PFSK-1 (cell line): ENCODE measurements around the gene RPTOR.

Experiments used
- FOXP2 ChIP-seq: optimal IDR thresholded peaks from 2 replicates; pipeline ENCODE3; 2011; ENCODE audit warnings: borderline replicate concordance, control low read depth, inconsistent platforms; ENCODE audit not compliant: insufficient read depth; ENCODE audit errors: extremely low read length, extremely low read depth
- POLR2AphosphoS5 ChIP-seq: IDR thresholded peaks from 2 replicates; pipeline ENCODE4 v1.6.1; 2012; ENCODE audit warnings: low read depth, mild to moderate bottlenecking, control low read depth, low read length, moderate library complexity
- REST ChIP-seq, 2 experiments: IDR thresholded peaks; 2 replicates each; pipeline versions ENCODE4 v1.6.1 to v1.8.0; 2011 to 2012; ENCODE audit warnings: low read depth in 2 of 2, low read length in 2 of 2, control low read depth in 1 of 2, inconsistent platforms in 1 of 2, mild to moderate bottlenecking in 1 of 2, moderate library complexity in 1 of 2; ENCODE audit not compliant: insufficient read depth in 1 of 2
- SIN3A ChIP-seq: IDR thresholded peaks from 2 replicates; pipeline ENCODE4 v1.6.1; 2012; ENCODE audit warnings: mild to moderate bottlenecking, low read length, moderate library complexity, borderline replicate concordance; ENCODE audit not compliant: insufficient read depth
- TAF1 ChIP-seq: IDR thresholded peaks from 2 replicates; pipeline ENCODE4 v1.6.1; 2012; ENCODE audit warnings: low read length, control low read depth, borderline replicate concordance; ENCODE audit not compliant: insufficient read depth

Gene RPTOR

GRCh38 chr17:80751070-80751945 is 206.7 kb downstream of the RPTOR start:
- TF ChIP-seq SIN3A (no peak), REST (IDR thresholded peaks at IDR 0.05; ENCODE audit: insufficient read depth in 1 of 2, low read depth in 2 of 2, low read length in 2 of 2) (no peak), POLR2AphosphoS5 (no peak), TAF1 (no peak)

- no peak for TF ChIP-seq POLR2AphosphoS5
- TF ChIP-seq REST (IDR thresholded peaks at IDR 0.05; ENCODE audit: insufficient read depth in 1 of 2, low read depth in 2 of 2, low read length in 2 of 2), result no peak
- no peak for TF ChIP-seq TAF1
- no peak for TF ChIP-seq FOXP2
- no peak for TF ChIP-seq SIN3A
Measured at GRCh38 chr17:80751946-80752581, 207.4 kb downstream of the RPTOR start.

- TF ChIP-seq FOXP2 (no peak), POLR2AphosphoS5 (no peak), SIN3A (no peak), REST (IDR thresholded peaks at IDR 0.05; ENCODE audit: insufficient read depth in 1 of 2, low read depth in 2 of 2, low read length in 2 of 2) (no peak), TAF1 (no peak)
Measured at GRCh38 chr17:80753685-80754345, 209.2 kb downstream of the RPTOR start.

- TF ChIP-seq FOXP2 (no peak), POLR2AphosphoS5 (no peak), TAF1 (no peak), SIN3A (no peak), REST (IDR thresholded peaks at IDR 0.05; ENCODE audit: insufficient read depth in 1 of 2, low read depth in 2 of 2, low read length in 2 of 2) (no peak)
Measured at GRCh38 chr17:80754846-80755245, 210.2 kb downstream of the RPTOR start.
